Epithelial cell of prostate (primary cell): Measurements from ENCODE around the gene CD180.

Experiments used
- DNase-seq: peaks from one replicate; pipeline ENCODE4 v3.0.0-alpha.2; 2011; ENCODE audit warnings: low read depth, low spot score
- H3K27ac ChIP-seq: fragments of 450-650 bp; 2 replicates; pipeline ENCODE4 v1.5.1; 2017; ENCODE audit warnings: mild to moderate bottlenecking

CD180 gene

DNA sequence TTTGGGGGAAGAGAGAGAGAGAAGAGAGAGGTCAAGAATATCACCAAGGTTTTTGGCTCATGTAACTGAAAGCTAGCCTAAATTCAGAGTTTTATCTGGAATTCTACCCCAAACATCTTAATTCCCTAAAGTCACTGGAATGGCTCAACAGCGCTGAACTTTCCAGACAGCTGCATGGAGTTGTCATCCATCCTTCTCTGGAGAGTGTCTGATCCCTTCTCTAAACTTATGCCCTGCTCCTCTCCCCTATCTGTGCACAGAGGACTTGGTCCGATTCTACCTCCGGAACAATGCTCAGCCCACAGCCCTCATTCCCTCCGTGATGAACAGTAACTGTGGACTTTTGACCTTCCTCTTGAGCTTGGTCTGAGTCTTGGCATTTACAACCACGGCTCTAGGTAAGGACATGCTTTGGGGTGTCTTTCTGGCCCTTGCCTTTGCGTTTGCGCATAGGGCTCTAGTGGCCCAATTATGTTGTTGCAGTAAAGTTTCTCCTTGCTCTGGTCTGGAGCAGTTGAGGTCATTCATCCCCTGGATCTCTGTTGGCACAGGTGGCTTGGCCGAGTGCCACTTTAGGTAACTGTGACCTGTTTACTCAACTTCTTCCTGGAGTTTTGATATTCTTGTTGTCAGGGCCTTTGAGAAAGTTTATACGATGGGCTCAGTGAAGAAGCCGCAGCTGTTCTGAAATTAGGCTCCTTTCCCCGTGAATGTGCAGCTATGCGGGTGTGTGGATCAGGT is 18.3 kb upstream of the CD180 start:
- no peak for DNase-seq
- H3K27ac ChIP-seq, result no peak overlapping the region

DNA sequence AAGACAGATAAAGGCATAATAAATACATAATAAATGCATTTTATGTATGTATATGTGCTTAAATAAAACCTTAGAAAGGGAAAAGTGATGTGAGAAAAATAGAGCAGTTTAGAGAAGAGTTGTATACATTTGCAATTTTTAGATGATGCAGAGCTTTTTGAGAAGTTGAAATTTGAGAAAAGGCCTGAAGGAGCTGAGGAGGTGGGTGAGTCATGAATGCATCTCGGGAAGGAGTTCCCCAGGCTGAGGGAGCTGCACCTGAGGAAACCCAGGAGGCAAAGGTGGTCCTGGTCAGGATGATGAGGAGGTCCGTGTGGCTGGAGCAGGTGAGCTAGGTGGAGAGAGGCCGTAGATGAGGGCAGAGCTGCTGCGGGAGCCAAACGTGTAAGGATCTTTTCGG is 17.4 kb upstream of the CD180 start:
- DNase-seq, result no peak
- H3K27ac ChIP-seq, result no peak overlapping the region

DNA sequence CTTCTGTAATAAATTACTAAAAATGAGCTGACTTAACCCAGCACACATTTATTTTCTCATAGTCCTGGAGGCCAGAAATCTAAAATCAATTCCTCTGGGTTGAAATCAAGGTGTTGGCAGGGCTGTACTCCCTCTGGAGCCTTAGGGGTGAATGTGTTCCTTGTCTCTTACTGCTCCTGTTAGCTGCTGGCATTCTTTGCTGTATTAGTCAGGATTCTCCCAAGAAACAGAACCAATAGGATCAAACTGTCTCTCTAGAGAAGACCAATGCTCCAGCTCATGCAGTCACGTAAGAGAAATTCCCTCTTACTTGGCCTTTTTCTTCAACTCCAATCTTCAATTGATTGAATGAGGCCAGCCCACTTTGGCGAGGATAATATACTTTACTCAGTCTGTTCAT is 15.3 kb upstream of the CD180 start:
- DNase-seq, result peak; percentile 64
- peak overlapping the region; percentile 51 for H3K27ac ChIP-seq

DNA sequence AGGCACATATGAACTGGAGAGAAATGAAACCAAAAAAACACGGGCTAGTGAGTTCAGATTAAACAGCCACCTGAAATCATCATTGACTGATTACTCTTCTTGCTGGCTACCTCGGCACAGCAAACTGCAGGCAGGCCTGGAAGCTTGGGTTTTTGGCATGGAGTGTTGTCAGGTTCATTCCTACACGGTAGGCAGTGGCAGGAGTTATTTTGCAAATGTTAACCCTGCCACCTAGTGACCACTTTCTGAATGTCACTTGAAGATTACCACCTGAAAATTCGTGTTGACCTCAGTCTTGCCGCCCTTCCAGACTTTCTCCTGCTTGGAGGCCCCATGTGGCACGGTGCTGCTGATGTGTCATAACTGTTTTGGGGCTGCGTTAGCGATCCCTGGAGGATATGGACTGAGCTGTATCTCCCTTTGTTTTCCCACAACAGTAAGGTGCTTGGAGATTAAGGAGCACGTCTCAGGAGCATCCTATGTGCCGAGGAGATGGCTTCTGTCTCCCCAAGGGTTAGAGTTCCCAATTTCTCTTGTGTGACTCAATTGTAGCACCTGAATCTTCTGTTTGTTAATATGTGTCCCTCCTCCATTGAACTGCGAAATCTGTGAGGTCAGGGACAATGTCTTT is 12.7 kb upstream of the CD180 start:
- H3K27ac ChIP-seq, result peak overlapping the region; percentile 92

DNA sequence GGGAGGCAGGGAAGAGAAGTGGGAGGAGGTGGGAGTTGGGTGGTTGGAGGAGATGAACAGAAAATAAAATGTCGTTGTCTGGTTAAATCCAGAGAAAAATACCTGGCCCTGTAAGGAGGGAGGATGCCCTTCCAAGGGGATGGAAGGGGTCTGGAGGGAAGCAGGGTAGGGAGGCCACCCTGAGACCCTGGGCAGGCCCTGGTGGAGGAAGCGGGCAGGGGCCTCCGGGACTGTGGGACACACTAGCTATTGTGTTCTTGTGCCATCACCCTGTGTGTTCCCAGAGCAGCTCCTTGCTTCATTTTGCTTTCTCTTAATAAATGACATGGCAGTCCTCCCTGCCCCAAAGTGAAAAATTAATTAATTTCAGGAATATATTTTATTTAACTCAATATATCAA is 11.8 kb upstream of the CD180 start:
- H3K27ac ChIP-seq, result peak overlapping the region; percentile 92
- DNase-seq, result no peak

More for the DNA sequence above, 12.7 kb upstream of the CD180 start:
- peak; percentile 44 for DNase-seq

DNA sequence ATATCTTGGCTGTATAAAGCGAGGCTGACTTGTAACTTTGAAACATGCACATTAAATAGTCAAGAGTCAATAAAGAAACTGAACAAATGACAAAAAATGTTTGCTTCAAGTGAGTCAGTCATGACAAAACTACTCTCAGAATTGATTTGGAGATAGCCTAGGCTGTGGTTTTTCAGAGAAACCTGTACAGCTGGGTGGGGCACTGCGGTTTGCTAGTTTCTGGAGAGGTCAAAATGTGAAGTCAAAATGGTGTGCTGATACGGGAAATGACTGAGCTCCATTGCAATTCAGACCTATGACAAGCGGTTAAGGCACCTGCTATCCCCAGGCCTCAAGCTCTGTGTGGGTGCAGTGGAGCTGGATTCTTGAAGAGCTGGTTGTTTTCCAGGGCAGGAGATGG is 10.3 kb upstream of the CD180 start:
- peak overlapping the region; percentile 92 for H3K27ac ChIP-seq
- DNase-seq, result peak; percentile 98

DNA sequence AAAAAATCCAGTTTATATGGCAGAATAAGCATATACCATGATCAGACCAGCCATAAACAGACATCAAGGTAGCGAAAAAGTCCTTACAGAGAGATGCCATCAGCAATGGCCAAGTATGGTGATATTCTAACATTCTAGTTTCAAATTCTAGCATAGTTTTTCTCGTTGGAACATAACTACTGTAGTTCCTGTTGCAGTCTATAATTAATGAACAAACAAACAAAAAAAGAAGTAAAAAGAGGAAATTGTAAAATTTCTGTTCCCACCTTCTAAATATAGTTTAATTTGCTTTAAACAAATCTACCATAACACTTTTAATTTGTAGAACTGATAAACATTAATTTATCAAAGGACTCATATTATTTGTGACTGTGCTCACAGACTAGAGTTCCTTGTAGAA is 9.9 kb upstream of the CD180 start:
- peak overlapping the region; percentile 92 for H3K27ac ChIP-seq

DNA sequence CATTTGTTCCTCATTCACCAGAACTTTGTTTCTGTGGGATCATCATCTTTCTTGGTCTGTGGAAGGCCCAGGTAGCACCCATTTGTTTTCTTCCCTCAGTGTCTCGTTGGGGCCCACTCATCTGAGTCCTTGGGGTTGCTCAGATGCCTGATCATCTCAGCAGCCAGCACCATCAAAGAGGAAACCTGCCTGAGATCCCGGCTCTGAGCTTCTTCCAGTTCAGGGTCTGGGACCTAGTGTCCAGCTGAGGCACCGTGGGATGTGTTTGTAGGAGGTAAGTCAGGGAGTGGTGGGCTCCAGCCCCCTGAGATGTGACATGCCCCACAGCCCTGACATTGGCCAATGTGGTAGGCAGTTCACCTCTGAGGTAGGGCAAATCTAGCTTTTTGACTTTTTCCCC is 9.4 kb upstream of the CD180 start:
- peak overlapping the region; percentile 92 for H3K27ac ChIP-seq
- DNase-seq, result no peak

More for the DNA sequence above, 9.9 kb upstream of the CD180 start:
- DNase-seq, result no peak

DNA sequence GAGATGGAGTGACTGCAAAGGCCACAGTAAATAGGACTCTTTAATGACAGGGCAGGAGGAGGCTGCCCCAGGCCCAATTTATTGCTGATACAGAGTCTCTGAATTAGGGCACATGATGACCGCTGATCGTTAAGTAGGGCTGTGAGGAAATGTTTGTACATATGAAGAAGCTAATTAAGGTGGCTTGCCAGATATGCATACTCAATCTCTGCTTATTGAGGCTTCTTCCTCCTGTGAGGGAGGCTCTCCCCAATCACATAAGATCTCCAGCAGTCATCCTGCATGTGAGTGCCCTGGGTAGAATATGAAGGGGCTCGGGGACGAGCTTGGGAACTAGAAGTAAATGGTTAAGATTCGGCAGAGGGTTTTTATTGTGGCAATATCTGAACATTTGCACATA is 8.2 kb upstream of the CD180 start:
- no peak overlapping the region for H3K27ac ChIP-seq
- no peak for DNase-seq

DNA sequence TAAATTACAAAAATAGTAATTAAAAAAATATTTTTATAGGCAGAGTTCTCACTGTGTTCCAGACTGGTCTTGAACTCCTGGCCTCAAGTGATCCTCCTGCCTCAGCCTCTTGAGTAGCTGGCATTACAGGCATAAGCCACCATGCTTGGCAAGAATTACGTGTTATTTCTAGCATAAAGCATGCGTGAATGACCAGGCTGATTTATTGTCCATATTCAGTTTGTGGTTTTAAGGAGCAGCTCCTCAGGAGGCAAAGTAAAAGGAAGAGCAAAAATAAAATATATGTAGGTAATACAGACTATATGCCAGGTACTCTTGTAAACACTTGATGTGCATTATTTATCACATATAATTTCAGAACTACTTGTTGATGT is 7.1 kb upstream of the CD180 start:
- no peak overlapping the region for H3K27ac ChIP-seq
- DNase-seq, result no peak

DNA sequence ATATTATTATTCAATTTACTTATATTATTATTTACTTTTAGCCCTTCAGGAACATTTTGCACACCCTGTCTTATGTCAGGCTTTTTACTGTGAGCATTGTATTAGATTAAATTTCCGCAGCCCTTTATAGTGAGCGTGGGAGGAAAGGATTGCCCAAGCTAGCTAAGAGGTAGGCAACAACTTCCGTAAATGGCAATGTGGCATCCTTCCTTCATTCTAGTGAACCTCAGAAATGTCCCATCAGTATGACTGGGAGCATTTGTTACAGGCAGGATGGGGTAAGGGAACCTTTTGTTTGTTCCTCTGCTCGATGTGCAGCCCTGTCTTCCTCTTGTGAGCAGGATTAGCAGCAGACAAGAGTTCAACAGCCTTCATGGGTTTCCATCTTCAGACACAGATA is 6.2 kb upstream of the CD180 start:
- no peak overlapping the region for H3K27ac ChIP-seq
- DNase-seq, result no peak

DNA sequence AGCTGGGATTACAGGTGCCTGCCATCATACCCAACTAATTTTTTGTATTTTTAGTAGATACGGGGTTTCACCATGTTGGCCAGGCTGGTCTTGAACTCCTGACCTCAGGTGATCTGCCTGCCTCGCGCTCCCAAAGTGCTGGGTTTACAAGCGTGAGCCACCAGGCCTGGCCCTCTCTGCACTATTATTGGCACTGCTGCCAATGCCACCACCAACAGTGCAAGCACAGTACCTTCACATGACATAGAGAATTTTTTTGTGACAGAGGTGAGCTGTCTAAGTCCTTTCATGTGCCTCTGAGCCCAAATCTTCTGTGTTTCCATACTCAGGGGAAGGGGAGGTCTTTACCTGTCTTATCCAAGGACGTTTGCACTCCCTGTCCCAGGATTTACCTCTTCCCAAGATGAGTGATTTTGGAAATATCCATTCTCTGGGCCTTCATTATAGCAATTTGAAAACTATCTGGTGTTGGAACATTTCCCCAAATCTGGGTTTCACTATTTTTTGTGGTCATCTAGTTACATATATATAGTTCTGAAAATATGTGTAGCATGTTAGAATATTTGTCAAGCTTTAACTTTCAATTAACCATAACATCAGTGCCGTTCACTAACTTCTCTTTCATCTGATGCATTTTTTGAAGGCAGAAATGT is 5.4 kb upstream of the CD180 start:
- no peak overlapping the region for H3K27ac ChIP-seq
- no peak for DNase-seq

DNA sequence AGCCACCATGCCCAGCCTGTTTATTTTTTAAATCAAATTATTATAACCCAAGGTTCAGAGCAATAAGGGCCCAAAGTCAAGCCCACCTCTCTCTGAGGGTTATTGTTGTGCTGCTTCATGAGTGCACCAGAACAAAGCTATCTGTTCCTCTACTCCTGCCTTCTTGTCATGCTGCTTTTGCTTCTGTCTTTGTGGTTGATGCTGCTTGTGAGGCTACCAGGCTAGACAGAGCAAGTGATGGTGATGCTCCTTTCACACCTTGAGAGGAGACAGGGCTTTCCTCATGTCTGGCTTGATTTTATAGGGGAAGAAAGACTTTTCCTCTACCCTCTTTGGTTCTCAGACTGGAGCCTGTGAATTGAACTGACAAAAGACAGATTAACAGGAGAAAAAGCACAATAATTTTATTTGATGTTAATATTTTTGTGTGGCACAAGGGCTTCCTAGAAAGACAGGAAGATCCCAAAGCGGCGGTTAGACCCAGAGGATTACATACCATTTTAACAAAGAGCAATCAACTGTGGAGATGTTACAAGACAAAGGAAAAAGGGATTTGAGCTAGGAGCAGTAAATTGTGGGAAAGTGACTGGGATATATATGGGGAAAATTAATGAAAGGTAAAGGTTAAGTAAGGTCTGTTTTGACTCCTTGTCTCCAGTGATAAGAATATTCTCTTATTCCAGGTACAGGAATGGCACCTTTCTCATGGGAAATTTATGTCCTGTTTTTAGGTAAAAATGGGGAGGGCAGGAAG is 4.4 kb upstream of the CD180 start:
- no peak overlapping the region for H3K27ac ChIP-seq
- DNase-seq, result no peak

DNA sequence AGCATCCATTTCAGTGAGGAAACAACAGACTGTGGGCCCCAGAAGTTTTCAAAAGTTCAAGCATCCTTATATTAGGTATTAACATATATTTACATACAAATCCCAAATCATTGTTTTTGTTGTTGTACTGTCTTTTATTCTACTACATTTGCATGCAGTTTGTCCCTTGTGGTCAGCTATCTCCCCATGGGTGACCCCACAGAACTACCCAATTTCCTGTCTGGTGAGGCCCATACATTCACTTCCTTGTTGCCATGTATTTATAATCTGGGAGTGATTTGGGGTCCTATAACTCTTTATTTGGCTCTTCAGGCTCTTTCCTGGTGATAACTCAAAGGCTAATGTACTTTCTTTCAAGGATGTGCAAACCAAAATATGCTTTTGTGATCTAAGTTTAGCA is 3.3 kb upstream of the CD180 start:
- DNase-seq, result no peak
- no peak overlapping the region for H3K27ac ChIP-seq

DNA sequence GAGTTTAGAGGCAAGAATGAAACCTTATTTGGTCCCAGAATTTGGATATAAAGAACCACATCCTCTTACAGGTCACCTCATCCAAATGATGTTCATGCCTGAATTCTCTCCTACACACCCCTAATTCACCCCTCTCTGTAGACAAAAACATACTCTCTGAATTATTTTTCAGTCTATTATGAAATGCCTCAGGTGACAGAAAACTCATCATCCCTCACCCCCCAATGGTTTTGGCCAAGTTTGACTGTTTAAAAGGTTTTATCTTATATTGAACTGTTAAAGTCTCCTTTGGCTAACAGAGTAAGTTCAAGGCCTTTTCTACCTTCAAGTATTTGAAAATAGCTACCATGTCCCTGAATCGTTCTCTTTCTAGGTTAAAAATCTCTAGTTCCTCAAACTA is 2.3 kb upstream of the CD180 start:
- no peak for DNase-seq
- no peak overlapping the region for H3K27ac ChIP-seq

DNA sequence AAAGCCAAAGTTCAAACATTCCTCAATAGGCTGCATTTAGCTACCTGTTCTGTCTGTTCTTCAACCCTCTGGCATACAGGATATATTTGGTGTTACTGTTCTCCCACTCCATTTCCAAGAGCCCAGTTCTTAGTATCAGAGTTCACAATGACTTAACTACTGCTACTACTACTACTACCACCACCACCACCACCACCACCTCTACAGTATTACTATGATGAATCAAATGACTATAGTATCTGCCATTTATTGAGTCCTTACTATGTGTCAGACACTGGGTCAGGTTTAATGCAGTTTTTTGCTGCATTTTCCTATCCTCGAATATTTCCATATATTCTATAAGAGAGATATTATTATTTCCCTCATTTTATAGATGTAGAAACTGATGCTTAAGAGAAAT is 937 bp upstream of the CD180 start:
- H3K27ac ChIP-seq, result no peak overlapping the region
- DNase-seq, result no peak

DNA sequence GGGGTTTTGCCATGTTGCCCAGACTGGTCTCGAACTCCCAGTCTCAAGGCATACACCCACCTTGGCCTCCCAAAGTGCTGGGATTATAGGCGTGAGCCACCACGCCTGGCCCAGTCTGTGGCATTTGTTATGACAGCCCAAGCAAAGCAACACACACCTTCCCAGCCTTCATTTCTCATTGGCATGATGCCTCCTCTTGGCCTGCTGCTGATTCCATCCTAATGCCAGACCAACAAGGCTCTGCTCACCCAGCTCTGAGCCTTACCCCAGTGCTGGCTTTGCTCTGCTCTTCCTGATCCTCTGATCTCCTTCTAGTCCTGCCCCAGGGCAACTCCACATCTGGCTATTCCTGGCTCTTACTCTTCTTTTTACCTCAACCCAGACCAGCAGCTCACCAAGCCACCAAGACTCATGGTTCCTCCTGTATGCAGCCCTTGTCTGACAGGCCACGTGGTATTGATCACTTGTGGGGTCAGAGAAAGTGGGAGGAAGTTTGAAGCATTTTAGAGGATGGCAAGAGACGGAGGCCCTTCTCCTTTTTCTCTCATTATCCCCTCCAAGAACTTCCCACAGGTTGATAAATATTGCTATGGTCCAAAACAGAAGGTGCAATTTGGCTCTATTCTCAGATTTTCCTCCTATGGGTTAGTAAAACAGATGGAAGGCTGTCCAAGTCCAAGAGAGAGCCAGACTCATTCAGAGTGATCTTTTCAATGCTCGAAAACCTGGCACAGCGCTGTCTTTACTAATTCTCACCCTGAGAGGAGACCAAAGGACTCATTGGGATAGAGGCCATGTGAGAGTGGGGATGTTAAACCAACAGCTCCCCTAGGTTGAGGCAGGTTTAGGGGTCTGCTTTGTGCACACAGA is 958 bp downstream of the CD180 start:
- no peak overlapping the region for H3K27ac ChIP-seq
- no peak for DNase-seq

DNA sequence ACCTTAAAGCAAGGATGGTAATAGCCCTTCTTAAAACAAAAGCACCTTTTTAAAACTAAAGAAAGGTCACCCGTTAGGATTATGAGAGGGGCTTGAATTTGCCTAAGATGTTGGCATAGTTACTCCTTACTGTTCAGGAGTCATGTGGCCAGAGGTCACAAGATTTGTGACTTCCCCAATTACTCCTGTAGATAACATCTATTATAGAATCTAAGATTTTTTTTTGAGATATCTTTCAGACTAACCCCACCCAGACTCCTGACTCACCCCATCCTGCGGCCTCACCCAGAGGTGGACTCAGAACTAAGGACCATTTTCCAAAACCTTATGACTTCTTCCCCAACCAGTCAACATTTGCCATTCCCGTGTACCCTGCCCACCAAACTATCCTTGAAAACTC is 2.4 kb downstream of the CD180 start:
- H3K27ac ChIP-seq, result no peak overlapping the region
- DNase-seq, result no peak

DNA sequence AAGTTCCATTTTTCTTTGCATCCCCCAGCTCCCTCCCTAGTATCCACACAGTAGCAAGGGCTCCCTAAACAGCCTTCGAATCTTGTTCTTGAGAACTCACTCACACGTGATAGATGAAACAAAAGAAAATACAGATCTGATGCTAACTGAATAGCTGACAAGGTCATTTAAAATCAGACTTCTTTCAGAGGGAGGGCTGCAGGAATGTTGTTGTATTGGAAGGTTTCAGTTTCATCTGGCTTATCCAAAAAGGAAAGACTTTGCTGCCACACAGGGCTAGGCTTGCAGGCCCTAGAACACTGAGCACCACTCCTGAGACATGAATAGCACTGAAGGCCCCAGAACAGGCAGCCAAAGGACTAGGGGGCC is 3.2 kb downstream of the CD180 start:
- H3K27ac ChIP-seq, result no peak overlapping the region
- no peak for DNase-seq
